SK-N-SH treated with all-trans-retinoic acid at 6 μM for 48 hours (cell line): ENCODE results near the gene RAB14.

Experiments used
- ATAC-seq: fragments of 200-7000 bp; cut with Tn5 transposase; 3 replicates; pipeline ENCODE4 v1.9.1; 2020; ENCODE audit warnings: mild to moderate bottlenecking, moderate library complexity
- ARNTL ChIP-seq: fragments of 450-650 bp; formaldehyde crosslinking; IDR thresholded peaks from 2 replicates; pipeline ENCODE4 v1.5.0; 2020; ENCODE audit warnings: low read depth, mild to moderate bottlenecking, moderate library complexity, borderline replicate concordance
- CREB5 ChIP-seq: fragments of 250-450 bp; sonication (Bioruptor Pico); IDR thresholded peaks from 2 replicates; pipeline ENCODE4 v1.5.1; 2020; ENCODE audit warnings: low read depth, mild to moderate bottlenecking, moderate library complexity
- CSDC2 ChIP-seq: fragments of 250-450 bp; sonication (Bioruptor Pico); IDR thresholded peaks from 2 replicates; pipeline ENCODE4 v1.5.0; 2020; ENCODE audit warnings: mild to moderate bottlenecking, moderate library complexity
- CSRNP3 ChIP-seq: fragments of 250-450 bp; sonication (Bioruptor Pico); IDR thresholded peaks from 2 replicates; pipeline ENCODE4 v1.5.1; 2021; ENCODE audit warnings: mild to moderate bottlenecking, moderate library complexity
- ESRRG ChIP-seq: fragments of 250-450 bp; sonication (Bioruptor Pico); IDR thresholded peaks from 2 replicates; pipeline ENCODE4 v1.6.1; 2021; ENCODE audit warnings: mild to moderate bottlenecking
- GLIS3 ChIP-seq: fragments of 250-450 bp; sonication (Bioruptor Pico); IDR thresholded peaks from 2 replicates; pipeline ENCODE4 v1.5.0; 2020; ENCODE audit warnings: mild to moderate bottlenecking, moderate library complexity
- ISL1 ChIP-seq: fragments of 250-450 bp; sonication (Bioruptor Pico); IDR thresholded peaks from 2 replicates; pipeline ENCODE4 v2.1.2; 2022; ENCODE audit warnings: mild to moderate bottlenecking, moderate library complexity
- PATZ1 ChIP-seq: fragments of 250-450 bp; sonication (Bioruptor Pico); IDR thresholded peaks from 2 replicates; pipeline ENCODE4 v1.8.0; 2020; ENCODE audit warnings: mild to moderate bottlenecking, moderate library complexity, borderline replicate concordance
- POU6F1 ChIP-seq: fragments of 250-450 bp; sonication (Bioruptor Pico); IDR thresholded peaks from 2 replicates; pipeline ENCODE4 v1.8.0; 2021; ENCODE audit warnings: low read depth, mild to moderate bottlenecking, moderate library complexity, borderline replicate concordance
- PPARA ChIP-seq: fragments of 250-450 bp; sonication (Bioruptor Pico); IDR thresholded peaks from 2 replicates; pipeline ENCODE4 v1.5.0; 2020; ENCODE audit warnings: mild to moderate bottlenecking, borderline replicate concordance
- RARB ChIP-seq: fragments of 250-450 bp; sonication (Bioruptor Pico); IDR thresholded peaks from 2 replicates; pipeline ENCODE4 v1.8.0; 2021; ENCODE audit warnings: mild to moderate bottlenecking, moderate library complexity
- SNAI2 ChIP-seq: fragments of 250-450 bp; sonication (Bioruptor Pico); IDR thresholded peaks from 2 replicates; pipeline ENCODE4 v1.5.0; 2020; ENCODE audit warnings: mild to moderate bottlenecking, moderate library complexity
- TCF4 ChIP-seq: fragments of 250-450 bp; sonication (Bioruptor Pico); IDR thresholded peaks from 2 replicates; pipeline ENCODE4 v1.8.0; 2021; ENCODE audit warnings: mild to moderate bottlenecking, moderate library complexity, borderline replicate concordance
- TOX ChIP-seq: fragments of 250-450 bp; sonication (Bioruptor Pico); IDR thresholded peaks from 2 replicates; pipeline ENCODE4 v1.8.0; 2021; ENCODE audit warnings: mild to moderate bottlenecking, moderate library complexity, borderline replicate concordance
- TSHZ2 ChIP-seq: fragments of 250-450 bp; sonication (Bioruptor Pico); IDR thresholded peaks from 2 replicates; pipeline ENCODE4 v1.5.0; 2020; ENCODE audit warnings: mild to moderate bottlenecking, moderate library complexity
- ZFP3 ChIP-seq: fragments of 250-450 bp; sonication (Bioruptor Pico); IDR thresholded peaks from 2 replicates; pipeline ENCODE4 v1.5.0; 2020; ENCODE audit warnings: mild to moderate bottlenecking, moderate library complexity
- ZFP30 ChIP-seq: fragments of 450-650 bp; formaldehyde crosslinking; IDR thresholded peaks from 2 replicates; pipeline ENCODE4 v1.5.0; 2022; ENCODE audit warnings: mild to moderate bottlenecking, moderate library complexity
- ZNF565 ChIP-seq: fragments of 450-650 bp; formaldehyde crosslinking; conservative IDR thresholded peaks from 2 replicates; pipeline ENCODE4 v1.5.0; 2020; ENCODE audit warnings: low read depth, mild to moderate bottlenecking, moderate library complexity
- ZNF70 ChIP-seq: fragments of 450-650 bp; formaldehyde crosslinking; IDR thresholded peaks from 2 replicates; pipeline ENCODE4 v1.5.0; 2020; ENCODE audit warnings: mild to moderate bottlenecking, moderate library complexity
- ZNF8 ChIP-seq: fragments of 450-650 bp; formaldehyde crosslinking; IDR thresholded peaks from 2 replicates; pipeline ENCODE4 v1.5.0; 2020; ENCODE audit warnings: mild to moderate bottlenecking, moderate library complexity

The RAB14 gene

GRCh38 chr9:121144482-121144881 lies 57.2 kb downstream of the RAB14 start:
- TF ChIP-seq POU6F1 (CRISPR knock-in tag) (no peak), TSHZ2 (CRISPR knock-in tag) (no peak), ZNF8 (CRISPR knock-in tag) (no peak), PPARA (CRISPR knock-in tag) (no peak), ARNTL (no peak), CSRNP3 (CRISPR knock-in tag) (no peak), GLIS3 (no peak)
- no peak for ATAC-seq

GRCh38 chr9:121143771-121144170 lies 57.9 kb downstream of the RAB14 start:
- ATAC-seq, result no peak
- TF ChIP-seq ZNF8 (CRISPR knock-in tag), result no peak
- TF ChIP-seq CREB5 (CRISPR knock-in tag), result no peak
- TF ChIP-seq CSDC2 (CRISPR knock-in tag), result no peak
- TF ChIP-seq PATZ1 (CRISPR knock-in tag), result no peak
- no peak for TF ChIP-seq ZNF565
- no peak for TF ChIP-seq TSHZ2 (CRISPR knock-in tag)
- TF ChIP-seq RARB, result no peak
- no peak for TF ChIP-seq ZFP30 (CRISPR knock-in tag)
- TF ChIP-seq ZNF70 (CRISPR knock-in tag), result no peak
- no peak for TF ChIP-seq ESRRG (CRISPR knock-in tag)
- TF ChIP-seq ISL1 (CRISPR knock-in tag), result no peak
- no peak for TF ChIP-seq PPARA (CRISPR knock-in tag)
- no peak for TF ChIP-seq ZFP3
- no peak for TF ChIP-seq POU6F1 (CRISPR knock-in tag)
- TF ChIP-seq CSRNP3 (CRISPR knock-in tag), result no peak
- TF ChIP-seq ARNTL, result no peak
- TF ChIP-seq SNAI2, result no peak
- no peak for TF ChIP-seq TOX (CRISPR knock-in tag)
- no peak for TF ChIP-seq GLIS3
- TF ChIP-seq TCF4 (CRISPR knock-in tag), result no peak
- TF ChIP-seq, all 23 proteins: peak for 0
